Measurements from ENCODE around the gene SH3PXD2A.
"Not testable (repeated sequence)": the region's sequence is repeated elsewhere in the genome, so short reads cannot be mapped to it uniquely, and the experiment has no call there.

The SH3PXD2A gene

DNA sequence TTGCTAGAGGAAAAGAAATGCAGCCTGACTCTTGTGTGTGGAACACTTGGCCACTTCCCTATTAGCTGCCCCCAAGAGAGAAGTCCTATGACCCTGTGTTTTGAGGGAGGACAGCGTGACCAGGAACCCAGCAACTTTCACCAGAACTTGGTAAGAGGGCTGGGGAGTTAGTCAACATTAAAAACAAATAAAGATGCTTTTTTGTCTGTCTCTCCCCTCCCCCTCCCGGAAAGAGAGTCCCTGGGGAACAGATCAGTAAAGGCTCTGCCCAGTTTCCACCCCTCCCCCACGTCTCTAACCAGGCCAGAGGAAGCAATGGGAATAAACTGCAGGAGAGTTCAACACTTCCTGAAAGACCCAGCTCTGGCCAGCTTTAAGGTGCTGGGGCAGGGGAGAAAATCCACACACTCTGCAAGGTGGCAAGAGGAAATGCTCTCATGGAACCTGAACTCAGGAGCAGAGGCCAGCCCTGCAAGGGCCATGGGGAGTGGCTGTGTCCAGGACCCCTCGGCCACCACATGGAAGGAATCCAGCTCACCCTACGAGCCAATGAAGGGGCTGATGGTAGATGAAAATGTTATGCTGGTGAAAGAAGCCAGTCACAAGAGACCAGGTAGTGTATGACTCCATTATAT lies 21.5 kb downstream of the SH3PXD2A start:
- DNase-seq (ENCODE audit: low read depth in 3 of 3): no peak

DNA sequence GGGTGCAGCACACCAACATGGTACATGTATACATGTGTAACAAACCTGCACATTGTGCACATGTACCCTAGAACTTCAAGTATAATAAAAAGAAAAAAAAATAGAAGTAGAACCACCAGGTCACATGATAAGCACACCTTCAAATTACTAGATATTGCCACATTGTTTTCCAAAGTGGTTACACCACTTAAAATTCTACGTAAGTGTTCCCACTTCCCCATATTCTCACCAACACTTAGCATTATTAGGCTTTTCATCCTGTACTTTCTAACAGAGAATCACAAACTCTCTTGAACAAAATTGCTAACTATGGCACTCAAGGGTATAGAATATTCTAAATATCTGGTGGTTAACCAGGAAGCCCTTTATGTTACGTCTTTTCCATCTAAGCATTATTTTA lies 22.6 kb downstream of the SH3PXD2A start:
- DNase-seq (ENCODE audit: low read depth in 3 of 3): no peak

- no peak for DNase-seq (ENCODE audit: low read depth in 3 of 3)
Measured at GRCh38 chr10:103829838-103830465, 25.4 kb downstream of the SH3PXD2A start.

- no peak for DNase-seq (ENCODE audit: low read depth in 3 of 3)
Measured at GRCh38 chr10:103829278-103829677, 26.1 kb downstream of the SH3PXD2A start.

DNA sequence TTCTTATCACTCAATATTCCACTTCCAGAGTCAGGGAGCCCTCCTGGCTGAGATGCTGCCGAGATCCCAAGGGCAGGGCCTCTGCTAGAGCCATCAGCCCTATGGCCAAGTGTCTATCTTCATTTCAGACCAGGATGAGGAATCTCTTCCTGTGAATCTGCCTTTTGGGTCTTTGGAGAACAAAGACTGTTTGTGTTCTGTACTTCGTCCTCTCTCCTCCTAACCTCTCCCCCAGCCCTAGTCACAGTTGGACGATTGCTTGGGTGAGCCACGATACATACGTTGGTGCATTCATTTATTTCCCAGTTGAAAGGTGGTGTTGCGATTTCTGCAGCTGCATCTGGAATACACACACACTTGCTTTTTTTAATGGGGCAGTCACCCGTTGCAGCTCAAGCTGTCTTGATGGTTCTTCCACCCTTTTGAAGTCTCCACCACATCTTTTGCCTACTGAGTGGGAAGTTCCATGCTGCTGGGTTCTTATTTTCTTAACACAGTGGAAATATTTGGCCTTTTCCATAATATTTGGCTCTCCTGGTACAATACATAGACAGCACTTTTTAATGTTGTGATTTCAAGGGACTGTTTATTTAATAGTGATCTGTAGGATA lies 26.7 kb downstream of the SH3PXD2A start:
- DNase-seq (ENCODE audit: low read depth in 3 of 3): no peak

- no peak for DNase-seq (ENCODE audit: low read depth in 3 of 3)
Measured at GRCh38 chr10:103828107-103828506, 27.3 kb downstream of the SH3PXD2A start.

DNA sequence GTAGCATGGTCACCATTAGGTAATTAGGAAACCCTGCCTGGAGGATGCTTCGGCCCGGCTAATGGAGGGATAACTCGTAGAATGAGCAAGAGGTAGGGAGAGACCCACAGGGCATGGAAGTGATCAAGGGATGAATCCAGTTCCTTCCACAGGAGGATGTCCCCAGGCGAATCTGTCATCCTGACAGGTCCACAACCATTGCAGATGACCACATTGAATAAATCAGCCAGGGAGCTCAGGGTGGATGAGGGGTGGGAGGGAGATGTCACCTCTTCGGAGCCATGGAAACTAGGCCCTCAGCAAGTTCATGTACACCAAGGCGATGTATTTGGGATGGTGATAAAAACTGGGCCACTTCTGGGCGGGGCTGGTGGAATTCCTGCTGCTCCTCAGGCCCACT lies 28.5 kb downstream of the SH3PXD2A start:
- no peak for DNase-seq (ENCODE audit: low read depth in 3 of 3)

- no peak for DNase-seq (ENCODE audit: low read depth in 3 of 3)
Measured at GRCh38 chr10:103824281-103824680, 31.1 kb downstream of the SH3PXD2A start.

GRCh38 chr10:103823706-103824272 lies 31.6 kb downstream of the SH3PXD2A start:
- DNase-seq (ENCODE audit: low read depth in 3 of 3): no peak

DNA sequence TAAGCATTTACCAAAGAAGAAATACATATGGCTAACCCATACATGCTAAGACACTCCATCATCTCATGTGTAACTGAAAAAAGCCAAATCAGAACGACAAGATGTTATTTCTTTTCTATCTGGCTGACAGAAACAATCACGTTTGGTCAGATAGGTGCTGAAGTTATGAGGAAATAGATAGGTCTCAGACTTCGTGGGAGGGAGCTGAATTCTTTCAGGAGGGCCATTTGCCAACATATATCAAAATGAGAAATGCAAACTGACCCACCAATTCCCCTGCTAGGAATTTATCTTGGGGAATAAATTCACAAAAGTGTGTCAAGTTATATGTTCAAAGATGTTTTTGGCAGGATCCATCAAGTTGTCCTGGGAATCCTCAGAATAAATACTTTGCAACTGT lies 32.6 kb downstream of the SH3PXD2A start:
- no peak for DNase-seq (ENCODE audit: low read depth in 3 of 3)

GRCh38 chr10:103822107-103822716 lies 33.2 kb downstream of the SH3PXD2A start:
- DNase-seq (ENCODE audit: low read depth in 3 of 3): no peak

DNA sequence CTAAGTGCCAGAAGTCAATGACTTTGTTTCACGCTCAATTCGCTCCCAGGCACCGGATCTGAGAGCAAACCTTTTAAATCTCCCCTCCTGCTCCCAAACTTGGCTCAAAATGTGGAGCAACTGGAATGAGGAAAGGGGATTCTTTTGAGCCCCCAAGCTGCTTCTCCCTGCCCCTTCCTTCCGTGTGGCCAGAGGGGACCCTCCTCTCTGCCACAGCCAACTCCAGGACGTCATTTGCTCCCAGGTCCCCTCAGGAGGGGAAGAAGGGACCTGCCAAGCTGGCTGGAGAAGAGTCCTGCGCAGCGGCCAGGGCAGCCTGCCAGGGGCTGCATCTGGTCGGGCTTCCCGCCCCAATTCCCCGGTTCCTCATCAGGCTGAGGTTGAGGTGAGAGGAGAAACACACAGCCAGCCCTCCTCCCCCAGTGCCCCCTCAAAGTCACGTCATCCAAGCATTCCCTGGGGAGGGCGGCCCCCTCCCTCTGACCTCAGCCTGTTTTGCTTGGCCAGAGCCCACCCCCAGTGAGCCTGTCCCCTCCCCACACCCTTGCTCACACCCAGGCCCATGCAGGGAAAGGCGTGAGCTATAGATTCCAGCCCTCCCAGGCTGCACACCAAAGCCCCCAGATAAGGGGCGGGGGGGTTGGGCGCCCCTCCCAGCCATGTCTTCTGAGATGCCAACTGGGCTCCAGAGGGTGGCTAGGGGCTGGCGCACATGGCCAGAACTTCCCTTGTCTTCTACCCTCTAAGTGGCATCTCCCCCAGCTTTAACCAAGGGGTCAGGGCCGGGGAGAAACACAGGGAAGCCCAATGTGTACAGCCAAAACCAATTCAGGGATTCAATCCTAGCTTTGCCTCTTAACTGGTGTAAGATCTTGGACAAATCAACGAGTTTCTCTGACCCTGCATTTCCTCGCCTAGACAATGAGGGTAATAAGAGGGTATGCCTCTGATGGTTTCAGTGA lies 35.0 kb downstream of the SH3PXD2A start:
- DNase-seq (ENCODE audit: low read depth in 3 of 3): no peak

GRCh38 chr10:103819493-103819892 lies 35.9 kb downstream of the SH3PXD2A start:
- no peak for DNase-seq (ENCODE audit: low read depth in 3 of 3)

- no peak for DNase-seq (ENCODE audit: low read depth in 3 of 3)
Measured at GRCh38 chr10:103818765-103819374, 36.5 kb downstream of the SH3PXD2A start.

GRCh38 chr10:103818105-103818504 lies 37.3 kb downstream of the SH3PXD2A start:
- DNase-seq (ENCODE audit: low read depth in 3 of 3): no peak

DNA sequence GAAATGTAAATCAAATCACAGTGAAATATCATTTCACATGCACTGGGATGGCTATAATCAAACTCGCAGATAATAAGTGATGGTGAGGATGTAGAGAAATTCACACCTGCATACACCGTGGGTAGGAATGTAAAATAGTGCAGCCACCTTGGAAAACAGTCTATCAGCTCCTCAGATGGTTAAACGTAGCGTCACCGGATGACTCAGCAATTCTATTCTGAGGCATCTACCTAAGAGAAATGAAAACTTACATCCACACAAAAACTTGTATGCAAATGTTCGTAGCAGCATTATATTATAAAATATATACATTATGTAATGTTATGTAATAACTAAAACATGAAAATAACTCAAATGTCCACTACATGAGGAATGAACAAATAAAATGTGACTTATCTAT lies 38.9 kb downstream of the SH3PXD2A start:
- no peak for DNase-seq (ENCODE audit: low read depth in 3 of 3)

- no peak for DNase-seq (ENCODE audit: low read depth in 3 of 3)
Measured at GRCh38 chr10:103814626-103815370, 40.6 kb downstream of the SH3PXD2A start.

- DNase-seq (ENCODE audit: low read depth in 3 of 3): no peak
Measured at GRCh38 chr10:103814105-103814504, 41.3 kb downstream of the SH3PXD2A start.

DNA sequence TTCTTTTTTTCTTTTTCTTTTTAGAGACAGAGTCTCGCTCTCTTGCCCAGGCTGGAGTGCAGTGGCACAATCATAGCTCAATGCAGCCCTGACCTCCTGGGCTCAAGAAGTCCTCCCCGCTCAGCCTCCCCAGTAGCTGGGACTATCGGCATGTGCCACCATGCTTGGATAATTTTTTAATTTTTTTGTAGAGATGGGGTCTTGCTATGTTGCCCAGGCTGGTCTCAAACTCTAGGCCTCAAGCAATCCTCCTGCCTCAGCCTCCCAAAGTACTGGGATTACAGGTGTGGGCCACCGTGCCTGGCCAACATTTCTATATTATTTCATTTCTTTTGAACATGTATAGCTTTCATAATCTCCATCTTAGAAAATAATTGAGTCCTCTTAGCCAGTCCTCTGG lies 42.1 kb downstream of the SH3PXD2A start:
- not testable (repeated sequence) for DNase-seq (ENCODE audit: low read depth in 3 of 3)

DNA sequence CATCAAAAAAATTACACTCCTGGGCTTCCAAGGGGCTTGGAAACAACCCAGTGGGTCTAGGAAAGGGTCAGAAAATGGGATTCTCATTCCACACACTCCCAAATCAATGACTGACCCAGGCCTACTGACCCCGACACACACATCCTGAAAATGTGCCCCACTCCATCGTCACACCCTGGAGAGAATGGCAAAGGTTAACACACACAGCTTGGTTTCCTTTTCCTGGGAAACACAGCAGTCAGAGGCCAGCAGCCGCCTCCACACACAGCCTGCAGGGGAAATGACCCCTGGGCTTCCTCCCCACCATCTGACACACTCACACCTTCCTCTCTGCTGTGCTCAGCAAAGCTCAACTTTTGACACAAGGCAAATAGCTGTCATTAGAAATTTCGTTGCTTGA lies 42.9 kb downstream of the SH3PXD2A start:
- DNase-seq (ENCODE audit: low read depth in 3 of 3): no peak
